Embryonic facial prominence (tissue), 1 donor: ENCODE data around the gene TASL.
"Not testable (repeated sequence)": the region's sequence is repeated elsewhere in the genome, so short reads cannot be mapped to it uniquely, and the experiment has no call there.

Source experiments
- DNase-seq: peaks from one replicate; pipeline ENCODE4 v3.0.0-alpha.2; 2016; ENCODE audit errors: extremely low spot score

Gene TASL

DNA sequence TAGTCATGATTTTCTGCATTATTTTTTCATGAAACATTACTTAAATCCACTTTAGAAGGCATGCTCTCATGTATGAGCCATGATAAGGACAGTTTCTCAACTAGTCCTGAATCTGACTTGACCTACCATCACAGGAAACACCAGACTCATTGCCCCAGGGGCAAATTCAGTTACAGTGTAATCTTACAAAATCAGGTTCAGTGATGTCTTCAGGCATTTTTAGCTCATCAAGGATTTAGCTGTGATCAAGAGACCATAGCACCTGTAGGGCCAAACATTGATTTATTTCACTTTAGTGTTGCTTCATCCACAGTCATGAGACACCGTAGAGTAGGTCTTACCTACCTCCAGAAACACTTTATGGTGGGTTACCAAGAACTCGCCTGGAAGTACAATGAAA, 3.1 kb upstream of the TASL start:
- DNase-seq = no peak

DNA sequence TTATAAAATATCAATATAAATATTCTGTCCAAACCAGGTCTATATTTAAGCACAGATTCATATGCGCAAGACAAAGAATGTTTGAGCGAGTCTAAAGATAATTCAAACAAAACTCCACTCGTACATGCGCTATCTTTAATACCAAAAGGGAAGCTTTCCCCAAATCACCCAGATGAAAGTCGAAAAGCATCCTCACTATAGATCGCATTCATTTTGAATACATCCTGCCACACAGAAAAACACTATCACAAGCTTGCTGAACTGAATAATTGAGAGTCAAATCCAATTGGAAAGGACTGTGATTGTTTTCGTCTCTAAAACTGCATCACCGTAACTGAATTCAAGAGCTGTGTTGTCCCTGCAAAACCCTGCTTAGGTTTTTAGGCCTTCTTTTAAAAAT, 685 bp downstream of the TASL start:
- no peak for DNase-seq

DNA sequence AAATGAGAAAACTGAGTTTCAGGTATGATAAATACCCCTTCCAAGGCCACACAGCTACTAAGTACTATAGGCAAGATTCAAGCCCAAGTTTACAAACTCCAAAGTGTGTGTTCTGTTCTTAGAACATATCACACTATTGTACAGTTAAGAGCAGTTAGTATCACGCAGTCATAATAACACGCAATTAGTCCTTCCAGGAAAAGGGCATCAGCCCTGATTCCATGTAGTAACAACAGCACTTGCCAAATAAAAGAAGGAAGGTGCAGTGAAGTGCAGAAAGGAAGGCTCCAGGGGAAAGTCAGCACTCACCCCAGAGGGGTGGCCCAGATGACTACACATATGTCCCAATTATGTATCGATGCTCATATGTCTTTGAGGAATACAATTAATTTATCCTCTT, 4.4 kb downstream of the TASL start:
- no peak for DNase-seq

DNA sequence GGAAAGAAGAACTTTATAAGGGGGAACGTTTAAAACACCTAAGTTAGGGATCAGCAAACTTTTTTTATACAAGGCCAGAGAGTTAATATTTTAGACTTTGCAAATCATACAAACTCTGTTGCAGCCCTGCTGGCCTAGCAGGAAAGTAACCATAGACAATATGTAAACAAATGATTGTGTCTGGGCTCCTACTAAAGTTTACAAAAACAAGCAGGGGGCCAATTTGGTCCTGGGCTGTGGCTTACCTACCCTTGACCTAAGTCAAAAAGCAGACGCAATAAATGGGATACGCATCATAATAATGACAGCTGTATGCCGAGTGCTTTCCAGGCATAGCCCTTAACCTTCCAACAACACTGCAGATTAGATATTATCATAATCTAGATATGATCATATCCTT, 4.9 kb downstream of the TASL start:
- DNase-seq = no peak

DNA sequence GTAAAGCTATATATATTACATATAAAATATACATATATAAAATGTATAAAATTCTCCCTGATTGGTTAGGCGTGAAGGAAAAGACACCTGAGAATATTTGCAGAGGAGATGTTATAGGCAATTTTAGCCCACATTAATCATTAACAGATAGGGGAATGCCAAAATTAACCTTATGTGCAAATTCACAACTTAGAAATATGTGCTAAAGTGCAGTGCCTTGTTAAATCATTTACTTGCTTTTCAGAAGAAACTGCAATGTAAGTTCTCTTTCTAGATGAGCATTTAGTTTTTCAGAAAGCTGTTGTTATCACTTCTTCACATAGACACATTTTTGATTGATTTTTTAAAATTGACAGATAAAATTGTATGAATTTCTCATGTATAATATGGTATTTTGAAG, 5.6 kb downstream of the TASL start:
- no peak for DNase-seq

DNA sequence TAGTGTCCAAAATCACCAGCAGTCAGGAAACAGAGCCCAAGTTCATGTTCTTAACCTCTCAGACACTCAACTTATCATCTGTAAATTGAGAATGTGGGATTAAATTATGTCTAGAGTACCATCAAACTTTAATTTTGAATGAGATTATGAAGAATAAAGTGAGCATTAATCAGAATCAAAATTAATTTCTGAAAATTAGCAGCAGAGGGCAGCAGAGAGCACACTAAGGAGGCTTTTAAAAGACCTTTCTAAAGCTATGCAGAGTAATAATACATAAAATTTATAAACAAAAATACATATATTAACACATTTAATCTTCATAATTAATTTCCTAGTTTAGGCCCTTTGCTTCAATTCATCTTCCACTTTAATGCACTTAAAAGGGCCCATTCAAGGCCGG, 7.1 kb downstream of the TASL start:
- DNase-seq = no peak

DNA sequence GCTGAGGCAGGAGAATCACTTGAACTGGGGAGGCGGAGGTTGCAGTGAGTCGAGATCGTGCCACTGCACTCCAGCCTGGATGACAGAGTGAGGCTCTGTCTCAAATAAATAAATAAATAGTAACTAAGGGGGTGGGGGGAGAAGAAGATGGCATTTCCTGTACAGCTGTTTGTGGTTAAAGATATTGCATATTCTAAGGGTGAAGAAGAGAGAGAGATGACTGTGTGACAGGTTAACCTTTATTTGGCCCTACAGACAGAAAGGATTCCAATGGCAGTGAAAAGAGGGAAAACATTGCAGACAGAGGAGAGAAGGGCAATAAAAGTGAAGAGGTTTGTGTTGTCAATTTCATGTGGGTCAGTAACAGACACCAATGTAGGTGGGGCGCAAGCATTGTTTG, 9.4 kb downstream of the TASL start:
- no peak for DNase-seq

DNA sequence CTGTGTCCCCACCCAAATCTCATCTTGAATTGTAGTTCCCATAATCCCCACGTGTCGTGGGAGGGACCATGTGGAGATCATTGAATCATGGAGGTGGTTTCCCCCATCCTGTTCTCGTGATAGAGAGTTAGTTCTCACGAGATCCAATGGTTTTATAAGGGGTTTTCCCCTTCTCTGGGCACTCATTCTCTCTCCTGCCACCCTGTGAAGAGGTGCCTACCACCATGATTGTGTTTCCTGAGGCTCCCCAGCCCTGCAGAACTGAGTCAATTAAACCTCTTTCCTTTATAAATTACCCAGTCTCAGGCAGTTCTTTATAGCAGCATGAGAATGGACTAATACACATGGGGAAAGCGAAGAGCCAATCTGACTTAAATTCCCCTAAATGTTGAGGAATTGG, 14.5 kb downstream of the TASL start:
- not testable (repeated sequence) for DNase-seq

DNA sequence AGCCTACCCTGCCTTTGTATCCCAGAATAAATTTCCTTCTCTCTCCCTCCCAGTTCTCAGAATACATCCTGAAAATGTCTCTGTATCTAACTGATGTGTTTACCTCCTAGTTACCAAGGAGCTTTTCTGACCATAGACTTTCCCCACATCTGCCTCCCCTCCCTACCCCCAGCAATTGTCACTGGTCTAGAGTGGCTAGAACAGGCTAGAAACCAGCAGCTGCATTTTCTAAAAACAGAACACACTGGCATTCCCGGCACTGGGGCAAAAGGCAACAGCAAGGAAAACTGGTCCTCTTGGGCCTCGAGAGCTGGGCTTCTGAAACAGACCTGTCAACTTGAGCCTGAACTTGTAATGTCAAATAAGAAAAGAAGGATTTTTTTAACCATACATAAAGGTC, 16.4 kb downstream of the TASL start:
- DNase-seq = no peak

DNA sequence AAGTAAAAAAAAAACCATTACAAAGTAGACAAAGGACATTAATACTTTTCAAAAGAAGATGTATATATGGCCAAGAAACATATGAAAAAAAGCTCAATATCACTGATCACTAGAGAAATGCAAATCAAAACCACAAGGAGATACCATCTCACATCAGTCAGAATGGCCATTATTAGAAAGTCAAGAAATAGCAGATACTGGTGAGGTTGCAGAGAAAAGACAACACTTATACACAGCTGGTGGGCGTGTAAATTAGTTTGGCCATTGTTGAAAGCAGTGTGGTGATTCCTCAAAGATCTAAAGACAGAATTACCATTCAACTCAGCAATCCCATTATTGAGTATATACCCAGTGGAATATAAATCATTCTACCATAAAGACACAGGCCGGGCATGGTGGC, 39.3 kb downstream of the TASL start:
- DNase-seq = no peak

DNA sequence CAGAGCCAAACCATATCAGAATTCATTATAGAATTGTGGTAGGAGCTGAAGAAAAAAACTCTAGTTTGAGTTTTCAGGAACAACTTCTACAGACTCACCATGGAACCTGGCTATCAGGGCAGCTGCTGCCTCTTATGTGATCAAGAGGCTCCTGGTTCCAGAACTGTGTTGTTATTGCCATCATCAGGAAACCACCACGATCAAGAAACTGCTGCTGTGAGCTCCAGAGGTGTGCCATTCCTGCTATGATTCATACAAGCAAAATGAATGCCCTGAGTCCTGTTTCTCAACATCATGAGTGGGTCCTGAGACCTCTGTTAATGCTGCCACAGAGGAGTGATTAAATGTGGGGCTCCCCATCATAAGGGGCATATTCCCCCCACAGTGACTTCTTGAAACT, 43.7 kb downstream of the TASL start:
- DNase-seq = no peak

DNA sequence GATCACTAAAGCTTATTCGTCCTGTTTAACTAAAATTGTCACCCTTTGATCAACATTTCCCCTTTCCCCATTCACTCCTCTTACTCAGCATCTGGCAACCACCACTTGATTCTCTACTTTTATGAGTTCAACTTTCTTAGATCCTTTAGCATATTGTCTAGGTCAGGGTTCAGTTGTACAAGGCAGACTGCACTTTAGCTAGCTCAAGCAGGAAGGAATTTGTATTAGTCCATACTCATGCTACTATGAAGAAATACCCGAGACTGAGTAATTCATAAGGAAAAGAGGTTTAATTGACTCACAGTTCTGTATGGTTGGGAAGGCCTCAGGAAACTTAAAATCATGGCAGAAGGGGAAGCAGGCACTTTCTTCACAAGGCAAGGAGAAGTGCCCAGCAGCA, 44.3 kb downstream of the TASL start:
- no peak for DNase-seq

DNA sequence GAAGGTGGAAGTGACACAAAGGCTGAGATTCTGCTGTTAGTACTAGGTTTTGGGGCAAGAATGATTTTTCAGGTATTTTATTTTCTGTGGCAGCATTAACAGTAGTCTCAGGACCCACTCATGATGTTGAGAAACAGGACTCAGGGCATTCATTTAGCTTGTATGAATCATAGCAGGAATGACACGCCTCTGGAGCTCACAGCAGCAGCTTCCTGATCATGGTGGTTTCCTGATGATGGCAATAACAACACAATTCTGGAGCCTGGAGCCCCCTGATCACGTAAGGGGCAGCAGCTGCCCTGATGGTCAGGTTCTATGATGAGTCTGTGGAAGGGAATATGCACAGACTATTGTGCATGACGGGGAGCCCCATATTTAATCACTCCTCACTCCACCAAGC, 47.0 kb downstream of the TASL start:
- no peak for DNase-seq

DNA sequence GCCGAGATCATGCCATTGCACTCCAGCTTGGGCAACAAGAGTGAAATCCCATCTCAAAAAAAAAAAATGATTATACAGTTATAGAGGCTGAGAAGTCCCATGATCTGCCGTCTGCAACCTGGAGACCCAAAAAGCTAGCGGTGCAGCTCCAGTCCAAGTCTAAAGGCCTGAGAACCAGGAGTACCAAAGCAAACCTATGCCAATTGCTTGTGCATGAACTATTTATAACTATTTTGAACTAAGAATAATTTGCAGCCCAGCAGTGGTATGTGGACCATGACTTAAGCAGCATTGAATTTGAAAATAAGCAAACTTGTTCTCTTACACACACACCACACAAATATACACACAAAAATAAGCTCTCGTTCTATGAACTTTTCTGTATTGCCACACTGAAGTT, 51.8 kb downstream of the TASL start:
- DNase-seq = no peak

DNA sequence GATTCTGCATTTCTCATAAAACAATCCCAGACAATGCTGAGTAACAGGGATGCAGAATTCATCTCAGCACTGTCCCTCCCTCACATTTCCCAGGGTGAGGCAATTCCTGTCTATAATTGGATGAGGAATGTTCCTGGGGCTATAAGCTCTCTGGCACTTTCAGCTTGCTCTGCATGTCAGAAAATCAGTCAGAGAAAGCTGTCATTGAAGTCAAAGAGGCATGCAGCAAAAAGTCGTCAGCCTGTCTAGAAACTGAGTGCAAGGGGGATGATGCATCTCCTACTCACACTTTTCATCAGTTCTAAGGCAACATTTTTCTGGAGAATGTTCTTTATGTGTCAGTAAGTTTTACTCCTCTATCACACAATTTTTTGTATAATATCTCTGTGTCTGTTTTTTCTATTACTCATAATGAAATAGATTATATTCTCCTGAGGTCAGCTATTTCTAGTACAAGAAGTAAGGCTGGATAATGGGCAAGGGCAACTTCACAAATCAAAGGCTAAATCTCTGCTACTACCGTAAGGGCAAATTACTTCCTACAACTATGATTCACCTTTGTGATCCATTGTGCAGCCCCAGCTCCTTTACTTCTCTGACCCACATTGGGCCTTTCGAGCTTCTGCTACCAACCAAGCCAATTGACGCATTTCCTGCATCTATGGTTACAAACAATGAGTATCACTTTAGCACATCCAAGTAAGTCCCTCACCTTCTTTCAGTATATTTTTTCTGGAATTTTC, 56.0 kb downstream of the TASL start:
- no peak for DNase-seq

DNA sequence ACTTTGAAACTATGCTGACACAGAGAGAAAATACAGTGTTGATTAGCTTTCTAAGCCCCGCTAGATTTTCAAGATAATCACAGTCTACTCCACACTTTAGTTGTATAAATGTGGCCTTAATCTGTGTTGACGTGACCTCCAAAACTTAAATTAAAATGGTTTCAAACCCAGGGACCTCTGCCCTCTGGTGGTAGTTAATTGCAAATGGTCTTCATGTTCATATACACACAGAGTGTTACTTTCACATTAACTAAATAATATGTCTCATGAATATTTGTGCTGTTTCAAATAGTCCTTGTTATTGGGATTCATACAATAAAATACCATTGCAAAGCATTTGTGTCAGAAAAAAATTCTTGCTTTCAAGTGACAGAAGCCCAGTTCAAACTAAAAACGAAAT, 64.3 kb downstream of the TASL start:
- DNase-seq = no peak
